Aorta (tissue), 5 donors: ENCODE data around the gene NLRP9. TPM values are rescaled to one million over a fixed set of nuclear protein-coding genes. Genes with fewer than 3 reads are reported as not detected.

ENCODE experiments used
- ATAC-seq: fragments of 200-7000 bp; cut with Tn5 transposase; one replicate; pipeline ENCODE4 v1.9.1; 2022; ENCODE audit warnings: moderate library complexity; ENCODE audit not compliant: low FRiP score
- DNase-seq, 2 donors: peaks; one replicate each; pipeline ENCODE4 v3.0.0-alpha.2; 2020
- H3K27ac ChIP-seq, 2 donors: one replicate each; pipeline ENCODE4 v1.5.1; 2013; ENCODE audit warnings: low read length in 2 of 2, mild to moderate bottlenecking in 2 of 2, moderate library complexity in 2 of 2, control low read depth in 1 of 2, inconsistent platforms in 1 of 2, low read depth in 1 of 2
- H3K27me3 ChIP-seq, 2 donors: one replicate each; pipeline ENCODE4 v1.6.1; 2013; ENCODE audit warnings: control low read depth in 1 of 2, low read length in 1 of 2, mild to moderate bottlenecking in 1 of 2, moderate library complexity in 1 of 2; ENCODE audit not compliant: insufficient read depth in 2 of 2, control insufficient read depth in 1 of 2
- H3K36me3 ChIP-seq, 2 donors: one replicate each; pipeline ENCODE4 v1.6.1; 2013; ENCODE audit warnings: control low read depth in 1 of 2, low read length in 1 of 2, mild to moderate bottlenecking in 1 of 2; ENCODE audit not compliant: insufficient read depth in 2 of 2, control insufficient read depth in 1 of 2
- H3K4me1 ChIP-seq, 2 donors: one replicate each; pipeline ENCODE4 v1.6.1; 2013; ENCODE audit warnings: low read length in 2 of 2, control low read depth in 1 of 2, mild to moderate bottlenecking in 1 of 2, moderate library complexity in 1 of 2; ENCODE audit not compliant: insufficient read depth in 2 of 2, control insufficient read depth in 1 of 2
- H3K4me3 ChIP-seq, 2 donors: one replicate each; pipeline ENCODE4 v1.5.1; 2013; ENCODE audit warnings: low read length in 2 of 2, control low read depth in 1 of 2, mild to moderate bottlenecking in 1 of 2
- H3K9me3 ChIP-seq: one replicate; pipeline ENCODE4 v1.6.1; 2013; ENCODE audit warnings: mild to moderate bottlenecking, low read length; ENCODE audit not compliant: control insufficient read depth
- WGBS, 2 donors: extraction: QIAGEN DNeasy Blood & Tissue Kit; methylation state at CpG; one replicate each; pipeline ENCODE4 v1.1.7; 2013; 5-methylcytosine and 5-hydroxymethylcytosine counted together
- intact Hi-C, 2 donors: fragments of 100-400 bp; cut with DNase I; formaldehyde crosslinking; loops; one replicate each; pipeline versions ENCODE4 v1.14.2 to v1.15.0; 2022
- polyA plus RNA-seq, 2 donors: library from polyadenylated mRNA; stranded (reverse); fragments of 200-250 nt; gene quantifications; one replicate each; pipeline ENCODE4 v1.2.3, GENCODE V29; 2013
- total RNA-seq, 2 donors: library from RNA; stranded (reverse); fragmentation: NEBNext Ultra II Directional; extraction: Animal tissue kit (Norgen Biotek cat#: 25700); gene quantifications; one replicate each; pipeline ENCODE4 v1.2.1, GENCODE V29; 2021
- donor health status: healthy with polysubstance abuse.
- donor health status: Bipolar disorder and iron deficiency.
- donor health status: DM: no; HTN: no; CAD: no.
- donor health status: DM: no; HTN: no; CAD: no.
- donor health status: DM: yes; HTN: yes; CAD: no.

The NLRP9 gene
- total and polyA plus RNA-seq, 4 donors, result not detected

GRCh38 chr19:55686311-55687050 is 51.7 kb downstream of the NLRP9 start:
- no peak overlapping the region for H3K4me3 ChIP-seq
- H3K36me3 ChIP-seq, result peaks cover 0 to 18% of the 10 kb centered on the region in 2 donors
- ATAC-seq (no peak), DNase-seq (peak; percentile 36 to 39)
- H3K27ac ChIP-seq, result no peak overlapping the region
- no peaks in the 10 kb centered on the region for H3K4me1 ChIP-seq
- intact Hi-C loops, result no loop called here
- WGBS, 2 donors, result 87 to 88% methylated on average over 29 of the region's 29 CpGs
- H3K9me3 ChIP-seq, result no peaks in the 10 kb centered on the region
- no peaks in the 10 kb centered on the region for H3K27me3 ChIP-seq

DNA sequence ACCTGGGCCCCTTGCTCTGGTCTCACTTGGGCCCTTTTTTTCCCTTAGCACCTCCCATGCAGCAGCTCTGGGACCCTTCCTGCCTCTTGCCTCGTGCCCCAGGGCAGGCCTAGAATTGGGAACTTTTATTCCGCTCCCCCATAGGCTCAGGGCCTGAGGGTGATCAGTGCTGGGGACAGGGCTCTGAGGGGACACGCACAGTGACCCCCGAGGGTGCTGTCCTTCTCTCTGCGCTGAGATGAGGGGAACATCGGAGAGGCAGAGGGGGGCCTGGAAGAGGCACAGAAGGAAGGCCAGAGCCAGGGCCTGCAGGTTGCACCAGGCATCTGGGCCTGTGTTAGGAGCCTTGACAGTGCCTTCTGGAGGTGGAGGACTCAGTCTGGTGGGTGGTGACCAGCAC is 52.4 kb downstream of the NLRP9 start:
- Histone ChIP-seq H3K36me3 (peaks cover 0 to 13% of the 10 kb centered on the region in 2 donors), H3K27me3 (no peaks in the 10 kb centered on the region), H3K27ac (no peak overlapping the region), H3K9me3 (no peaks in the 10 kb centered on the region), H3K4me1 (no peaks in the 10 kb centered on the region), H3K4me3 (no peak overlapping the region)
- DNase-seq (no peak), ATAC-seq (no peak)
- 95 to 96% methylated on average over 6 of the region's 6 CpGs for WGBS, 2 donors
- intact Hi-C loops, result no loop called here

- Histone ChIP-seq H3K4me1 (no peaks in the 10 kb centered on the region), H3K36me3 (peaks cover 0 to 8% of the 10 kb centered on the region in 2 donors), H3K9me3 (no peaks in the 10 kb centered on the region), H3K27me3 (no peaks in the 10 kb centered on the region), H3K4me3 (no peak overlapping the region), H3K27ac (no peak overlapping the region)
- DNase-seq, result peak; percentile 40 to 69
- 95% methylated on average over 60 of the region's 60 CpGs for WGBS, 2 donors
- ATAC-seq, result no peak
- intact Hi-C loops, result no loop called here
Observed at GRCh38 chr19:55684946-55685681, 53.1 kb downstream of the NLRP9 start.

GRCh38 chr19:55683449-55684261 is 54.5 kb downstream of the NLRP9 start:
- DNase-seq (no peak), ATAC-seq (no peak)
- no peaks in the 10 kb centered on the region for H3K9me3 ChIP-seq
- H3K4me3 ChIP-seq, result no peak overlapping the region
- no peak overlapping the region for H3K27ac ChIP-seq
- H3K36me3 ChIP-seq, result no peaks in the 10 kb centered on the region
- no peaks in the 10 kb centered on the region for H3K27me3 ChIP-seq
- 89 to 90% methylated on average over 22 of the region's 22 CpGs for WGBS, 2 donors
- intact Hi-C loops, result no loop called here
- H3K4me1 ChIP-seq, result no peaks in the 10 kb centered on the region

DNA sequence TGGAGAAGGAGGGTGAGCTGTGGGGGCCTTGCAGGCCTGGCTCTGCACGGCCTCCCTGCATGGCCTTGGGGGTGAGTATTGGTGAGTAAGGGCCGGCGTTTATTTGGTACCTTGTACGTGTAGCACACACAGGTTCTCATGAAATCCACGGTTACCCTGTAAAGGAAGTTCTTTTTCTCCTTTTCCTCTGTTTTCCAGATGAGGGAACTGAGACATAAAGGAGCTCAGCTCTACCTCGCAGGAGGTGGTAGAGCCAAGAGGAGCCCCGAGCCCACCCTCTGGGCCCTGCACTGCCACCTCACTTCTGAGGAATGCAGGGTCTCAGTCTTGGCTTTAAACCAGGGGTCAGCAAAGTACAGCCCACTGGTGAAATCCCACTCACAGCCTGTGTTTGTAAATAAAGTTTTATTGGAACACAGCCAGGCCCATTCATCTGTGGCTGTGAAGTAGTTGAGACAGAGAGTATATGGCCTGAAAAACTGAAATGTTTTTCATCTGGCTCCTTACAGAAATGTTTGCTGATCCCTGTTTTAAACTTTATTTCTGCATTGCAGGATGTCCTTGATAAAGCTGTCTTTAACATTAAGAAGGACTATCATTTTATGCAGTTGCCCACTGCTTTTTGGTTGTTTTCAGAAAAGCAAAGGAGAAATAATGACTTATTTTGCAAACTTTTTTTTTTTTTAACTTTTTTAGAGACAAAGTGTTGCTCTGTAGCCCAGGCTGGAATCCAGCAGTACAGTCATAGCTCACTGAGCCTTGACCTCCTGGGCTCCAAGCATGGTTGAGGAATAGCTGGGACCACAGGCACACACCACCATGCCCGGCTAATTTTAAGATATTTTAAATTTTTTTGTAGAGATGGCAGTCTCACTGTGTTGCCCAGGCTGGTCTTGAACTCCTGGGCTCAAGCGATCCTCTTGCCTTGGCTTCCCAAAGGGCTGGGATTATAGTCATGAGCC is 56.8 kb downstream of the NLRP9 start:
- ATAC-seq (no peak), DNase-seq (no peak)
- Histone ChIP-seq H3K4me1 (no peaks in the 10 kb centered on the region), H3K36me3 (no peaks in the 10 kb centered on the region), H3K9me3 (no peaks in the 10 kb centered on the region), H3K27me3 (no peaks in the 10 kb centered on the region), H3K27ac (no peak overlapping the region), H3K4me3 (no peak overlapping the region)
- intact Hi-C loops, result no loop called here
- WGBS, 2 donors, result 76 to 78% methylated on average over 9 of the region's 9 CpGs

GRCh38 chr19:55680339-55681130 is 57.7 kb downstream of the NLRP9 start:
- no peaks in the 10 kb centered on the region for H3K27me3 ChIP-seq
- DNase-seq, result peak in 1 of 2 donors; percentile 63
- H3K4me3 ChIP-seq, result no peak overlapping the region
- WGBS, 2 donors, result 90 to 92% methylated on average over 19 to 20 of the region's 20 CpGs
- intact Hi-C loops, result no loop called here
- no peaks in the 10 kb centered on the region for H3K9me3 ChIP-seq
- no peaks in the 10 kb centered on the region for H3K36me3 ChIP-seq
- no peaks in the 10 kb centered on the region for H3K4me1 ChIP-seq
- no peak for ATAC-seq
- no peak overlapping the region for H3K27ac ChIP-seq

- H3K4me3 ChIP-seq, result no peak overlapping the region
- H3K36me3 ChIP-seq, result no peaks in the 10 kb centered on the region
- intact Hi-C loops, result no loop called here
- ATAC-seq, result no peak
- no peaks in the 10 kb centered on the region for H3K4me1 ChIP-seq
- no peak overlapping the region for H3K27ac ChIP-seq
- WGBS, 2 donors, result 86 to 88% methylated on average over 23 to 24 of the region's 24 CpGs
- no peaks in the 10 kb centered on the region for H3K27me3 ChIP-seq
- DNase-seq, result no peak
- no peaks in the 10 kb centered on the region for H3K9me3 ChIP-seq
Observed at GRCh38 chr19:55679343-55680257, 58.6 kb downstream of the NLRP9 start.
